NCI-H1436 (cell line): ENCODE measurements around the gene MPRIP.
A peak's percentile ranks its signal among the peaks of the same experiment; 100 is the strongest.
"Not testable (repeated sequence)": the region's sequence is repeated elsewhere in the genome, so short reads cannot be mapped to it uniquely, and the experiment has no call there.

Experiments used
- DNase-seq: peaks from one replicate; lab custom pipeline; 2025; lab: John Stamatoyannopoulos, UW

Gene MPRIP

GRCh38 chr17:17128476-17129075 is 86.3 kb downstream of the MPRIP start:
- no peak for DNase-seq

GRCh38 chr17:17129466-17129865 is 87.2 kb downstream of the MPRIP start:
- peak; percentile 11 for DNase-seq

GRCh38 chr17:17130077-17130844 is 88.0 kb downstream of the MPRIP start:
- DNase-seq: no peak

GRCh38 chr17:17131839-17132238 is 89.6 kb downstream of the MPRIP start:
- no peak for DNase-seq

GRCh38 chr17:17132746-17133145 is 90.5 kb downstream of the MPRIP start:
- DNase-seq: no peak

- no peak for DNase-seq
Observed at GRCh38 chr17:17134051-17134956, 92.0 kb downstream of the MPRIP start.

- DNase-seq: no peak
Observed at GRCh38 chr17:17134957-17135333, 92.7 kb downstream of the MPRIP start.

GRCh38 chr17:17136221-17136620 is 94.0 kb downstream of the MPRIP start:
- not testable (repeated sequence) for DNase-seq

GRCh38 chr17:17137731-17138585 is 95.7 kb downstream of the MPRIP start:
- DNase-seq: no peak

- DNase-seq: peak; percentile 9
Observed at GRCh38 chr17:17139972-17140589, 97.8 kb downstream of the MPRIP start.

- no peak for DNase-seq
Observed at GRCh38 chr17:17140590-17140980, 98.3 kb downstream of the MPRIP start.

- DNase-seq: no peak
Observed at GRCh38 chr17:17141279-17141678, 99.0 kb downstream of the MPRIP start.

- DNase-seq: no peak
Observed at GRCh38 chr17:17141860-17142552, 99.7 kb downstream of the MPRIP start.

- no peak for DNase-seq
Observed at GRCh38 chr17:17142556-17142955, 100.3 kb downstream of the MPRIP start.

- no peak for DNase-seq
Observed at GRCh38 chr17:17143501-17143900, 101.2 kb downstream of the MPRIP start.

GRCh38 chr17:17144061-17144460 is 101.8 kb downstream of the MPRIP start:
- DNase-seq: no peak

GRCh38 chr17:17144916-17145665 is 102.8 kb downstream of the MPRIP start:
- no peak for DNase-seq

GRCh38 chr17:17146786-17147406 is 104.6 kb downstream of the MPRIP start:
- no peak for DNase-seq

GRCh38 chr17:17147821-17148220 is 105.6 kb downstream of the MPRIP start:
- no peak for DNase-seq
